ENCODE measurements around the gene TBC1D8. TPM values are rescaled to one million over a fixed set of nuclear protein-coding genes. Genes with fewer than 3 reads are reported as not detected.

TBC1D8 gene
- total and polyA plus RNA-seq, 9 of the 15 experiments (the other 6 are each of a cell fraction or from before 2014, with no cell fraction given): 0.36 to 1.3 (median 0.82) TPM

DNA sequence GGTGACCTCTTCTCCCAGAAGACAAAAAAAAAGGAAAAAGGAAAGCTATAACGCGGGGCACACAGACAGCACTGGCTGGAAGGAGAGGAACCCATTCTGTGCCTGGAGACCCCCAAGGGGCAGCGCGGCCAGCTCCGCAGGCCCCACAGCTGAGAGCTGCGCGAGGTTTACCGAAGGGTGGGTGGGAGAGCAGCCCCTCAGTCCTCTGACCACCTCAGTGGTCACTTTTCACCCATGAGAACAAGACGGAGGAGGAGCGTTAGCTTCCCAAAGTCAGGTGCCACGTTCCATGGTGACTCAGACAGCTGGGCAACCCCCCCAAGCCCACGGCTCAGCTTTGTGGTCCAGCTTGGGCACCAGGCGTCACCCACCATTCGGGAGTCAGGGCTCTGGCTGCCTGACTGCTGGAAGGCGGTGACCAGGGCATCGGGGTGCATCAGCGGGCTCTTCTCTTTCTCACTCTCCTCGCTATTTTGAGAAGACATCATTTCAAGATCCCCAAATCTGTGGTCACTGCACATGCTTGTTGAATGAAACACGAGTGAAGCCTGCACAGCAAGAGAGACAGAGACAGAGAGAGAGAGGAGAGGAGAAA lies 113.9 kb downstream of the TBC1D8 start (continued):
- TF ChIP-seq RREB1 (CRISPR knock-in tag; IDR thresholded peaks at IDR 0.05): no peak

DNA sequence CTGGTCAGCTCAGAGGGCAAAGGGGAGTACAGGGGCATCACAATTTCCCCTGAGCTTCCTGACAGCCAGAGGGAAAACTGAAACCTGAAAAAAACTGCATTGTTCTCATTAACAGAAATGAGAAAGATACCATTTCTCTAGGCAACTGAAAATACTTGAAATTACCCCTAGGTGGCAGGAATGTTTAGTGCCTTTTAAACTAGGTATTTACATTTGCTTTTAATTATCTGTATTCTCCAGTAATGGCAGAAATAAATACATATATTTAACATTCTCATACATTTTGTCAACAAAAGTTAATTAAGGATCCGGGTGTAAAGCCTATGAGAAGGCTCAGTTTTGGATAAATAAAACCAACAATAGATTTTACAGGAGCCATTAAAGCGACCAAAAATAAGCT lies 114.6 kb downstream of the TBC1D8 start:
- Histone ChIP-seq H3K4me2 (ENCODE audit: insufficient read depth, low read length) (no peak overlapping the region), H3K9ac (ENCODE audit: insufficient read depth in 1 of 2, low read depth in 2 of 2, low read length in 2 of 2) (no peak overlapping the region), H2AFZ (ENCODE audit: low read depth, low read length) (no peak overlapping the region), H3K4me1 (replicated peaks in 1 of 2; ENCODE audit: control insufficient read depth in 2 of 2, insufficient read depth in 2 of 2, low read length in 2 of 2) (peaks cover 5% of the 10 kb centered on the region in 2 experiments; a peak in 2 of 5 replicates), H3K9me1 (ENCODE audit: control insufficient read depth, insufficient read depth, low read length) (no peaks in the 10 kb centered on the region), H3K27ac (ENCODE audit: extremely low read depth, low read depth, low read length) (no peak overlapping the region), H3K4me3 (no peak overlapping the region), H3K79me2 (ENCODE audit: control insufficient read depth, insufficient read depth, low read length) (no peaks in the 10 kb centered on the region), H3K27me3 (ENCODE audit: control insufficient read depth in 2 of 2, insufficient read depth in 2 of 2, low read length in 2 of 2) (peaks cover 9 to 44% of the 10 kb centered on the region in 2 experiments; a peak in 3 of 5 replicates), H3K36me3 (ENCODE audit: control insufficient read depth, insufficient read depth, low read length) (no peaks in the 10 kb centered on the region), H3K9me3 (replicated peaks; ENCODE audit: control insufficient read depth, insufficient read depth, low read depth, low read length) (no peaks in the 10 kb centered on the region), H4K20me1 (replicated peaks; ENCODE audit: control insufficient read depth, insufficient read depth, low read length) (no peaks in the 10 kb centered on the region)
- BruUV-seq (replicated peaks): no TSS peak
- POLR2A ChIA-PET: interaction anchor here (1.1 kb wide), 1 partner anchor 11 kb away, joined by 4 read pairs; no protein-coding TSS in a partner anchor
- DNase-seq (ENCODE audit: extremely low read depth in 1 of 4, low spot score in 3 of 4) (peak in 3 of 4 experiments; percentile 11 to 29 (median 22)), ATAC-seq (no peak), FAIRE-seq (peak; percentile 73)
- whole genome bisulfite sequencing (ENCODE audit: insufficient coverage, low coverage, missing lambda C conversion rate): 40% methylated on average over 2 of the region's 2 CpGs
- intact Hi-C loops (cut with micrococcal nuclease): loop anchor here (2.0 to 10.0 kb wide), 2 partner anchors 116 to 368 kb away; no protein-coding TSS in a partner anchor
- CTCF ChIA-PET (ENCODE audit: low intra/inter-chr PET ratio): interaction anchor here (0.6 to 1.8 kb wide), 4 partner anchors 51 to 597 kb away, joined by 3 to 17 read pairs (median 3); partner anchors contain the start of gene TBC1D8
- in situ Hi-C loops (cut with MboI): loop anchor here (10.0 kb wide), 1 partner anchor 298 kb away; no protein-coding TSS in a partner anchor
- TF ChIP-seq ZNF518B (CRISPR knock-in tag; IDR thresholded peaks at IDR 0.05) (no peak), KLF13 (tag; IDR thresholded peaks at IDR 0.05; ENCODE audit: borderline replicate concordance, low read depth) (no peak), ESRRA (IDR thresholded peaks at IDR 0.05; ENCODE audit: borderline replicate concordance, low read depth) (no peak), TGIF2 (CRISPR knock-in tag; IDR thresholded peaks at IDR 0.05) (no peak), RAD21 (CRISPR knock-in tag; conservative IDR thresholded peaks at IDR 0.05 in 1 of 2, IDR thresholded peaks at IDR 0.05 in 1 of 2) (peak; percentile 46 to 66; a peak in 3 of 4 replicates)

Data from K562 (cell line).